Esophagus muscularis mucosa (tissue), 4 donors: Measurements from ENCODE around the gene OGFRL1. TPM values are rescaled to one million over a fixed set of nuclear protein-coding genes. Genes with fewer than 3 reads are reported as not detected.

Source experiments
- DNase-seq: peaks from one replicate; pipeline ENCODE4 v3.0.0-alpha.2; 2017; ENCODE audit errors: extremely low spot score
- H3K27ac ChIP-seq, 4 donors: fragments of 200-600 bp; sonication (generic); replicated peaks in 1 of 4; 1 replicate in 3 of 4; 2 replicates in 1 of 4; pipeline ENCODE4 v1.5.1; 2016 to 2019; ENCODE audit warnings: mild to moderate bottlenecking in 1 of 4
- H3K27me3 ChIP-seq, 4 donors: fragments of 200-600 bp; sonication (generic); one replicate each; pipeline versions ENCODE4 v1.5.1 to v1.6.0; 2016 to 2019
- H3K36me3 ChIP-seq, 4 donors: fragments of 200-600 bp; sonication (generic); one replicate each; pipeline ENCODE4 v1.5.1; 2016 to 2019
- H3K4me1 ChIP-seq, 4 donors: fragments of 200-600 bp; sonication (generic); one replicate each; pipeline ENCODE4 v1.5.1; 2016 to 2019
- H3K4me3 ChIP-seq, 4 donors: fragments of 200-600 bp; sonication (generic); 1 replicate in 2 of 4; 2 replicates in 2 of 4; pipeline ENCODE4 v1.5.1; 2016 to 2019; ENCODE audit warnings: mild to moderate bottlenecking in 4 of 4, moderate library complexity in 1 of 4
- H3K9me3 ChIP-seq, 4 donors: fragments of 200-600 bp; sonication (generic); 1 replicate in 3 of 4; 2 replicates in 1 of 4; pipeline ENCODE4 v1.5.1; 2016 to 2019
- EP300 ChIP-seq: sonication (generic); formaldehyde crosslinking; IDR thresholded peaks from one replicate; pipeline ENCODE4 v1.6.1; 2017; ENCODE audit warnings: antibody characterized with exemption
- POLR2A ChIP-seq: fragments of 450-650 bp; IDR thresholded peaks from one replicate; pipeline ENCODE4 v1.6.1; 2017; ENCODE audit warnings: antibody characterized with exemption, moderate library complexity, mild to moderate bottlenecking, low read depth
- POLR2AphosphoS5 ChIP-seq, 2 donors: sonication (generic); formaldehyde crosslinking; IDR thresholded peaks; one replicate each; pipeline ENCODE4 v1.6.1; 2017; ENCODE audit warnings: antibody characterized with exemption in 2 of 2
- WGBS: methylation state at CpG from one replicate; pipeline ENCODE4 v1.1.5; 2018; 5-methylcytosine and 5-hydroxymethylcytosine counted together
- intact Hi-C: fragments of 100-400 bp; cut with DNase I; formaldehyde crosslinking; loops from one replicate; pipeline ENCODE4 v1.15.1; 2023
- total RNA-seq, 4 donors: library from RNA; depleted of rRNA; stranded (reverse); fragments of >200 nt; gene quantifications; one replicate each; pipeline versions ENCODE4 v1.1.0 to v1.2.1, GENCODE V29; 2016
- TF ChIP-seq, protein P1 (sequence below), 3 experiments: fragments of 200-600 bp in 2 of 3; fragments of 450-650 bp in 1 of 3; sonication (generic) in 2 of 3; IDR thresholded peaks; one replicate each; pipeline ENCODE4 v1.5.1; 2017 to 2019; ENCODE audit warnings: antibody characterized with exemption in 3 of 3, mild to moderate bottlenecking in 2 of 3, moderate library complexity in 1 of 3

OGFRL1 gene
- total RNA-seq, 4 donors from 2014 or later, result 29.2 to 48.2 (median 40.8) TPM

- H3K4me3 ChIP-seq, result no peak overlapping the region
- 37% methylated on average over 1 of the region's 1 CpG for WGBS
- DNase-seq, result no peak
- no peaks in the 10 kb centered on the region for H3K36me3 ChIP-seq
- H3K9me3 ChIP-seq, result no peaks in the 10 kb centered on the region
- H3K27ac ChIP-seq, result no peak overlapping the region
- intact Hi-C loops, result no loop called here
- H3K4me1 ChIP-seq, result peaks cover 7 to 31% (median 12%) of the 10 kb centered on the region in 4 donors
- no peak for TF ChIP-seq EP300
- TF ChIP-seq POLR2AphosphoS5 (IDR thresholded peaks at IDR 0.05), result no peak
- TF ChIP-seq POLR2A, result no peak
- TF ChIP-seq, protein P1, sequence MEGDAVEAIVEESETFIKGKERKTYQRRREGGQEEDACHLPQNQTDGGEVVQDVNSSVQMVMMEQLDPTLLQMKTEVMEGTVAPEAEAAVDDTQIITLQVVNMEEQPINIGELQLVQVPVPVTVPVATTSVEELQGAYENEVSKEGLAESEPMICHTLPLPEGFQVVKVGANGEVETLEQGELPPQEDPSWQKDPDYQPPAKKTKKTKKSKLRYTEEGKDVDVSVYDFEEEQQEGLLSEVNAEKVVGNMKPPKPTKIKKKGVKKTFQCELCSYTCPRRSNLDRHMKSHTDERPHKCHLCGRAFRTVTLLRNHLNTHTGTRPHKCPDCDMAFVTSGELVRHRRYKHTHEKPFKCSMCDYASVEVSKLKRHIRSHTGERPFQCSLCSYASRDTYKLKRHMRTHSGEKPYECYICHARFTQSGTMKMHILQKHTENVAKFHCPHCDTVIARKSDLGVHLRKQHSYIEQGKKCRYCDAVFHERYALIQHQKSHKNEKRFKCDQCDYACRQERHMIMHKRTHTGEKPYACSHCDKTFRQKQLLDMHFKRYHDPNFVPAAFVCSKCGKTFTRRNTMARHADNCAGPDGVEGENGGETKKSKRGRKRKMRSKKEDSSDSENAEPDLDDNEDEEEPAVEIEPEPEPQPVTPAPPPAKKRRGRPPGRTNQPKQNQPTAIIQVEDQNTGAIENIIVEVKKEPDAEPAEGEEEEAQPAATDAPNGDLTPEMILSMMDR (IDR thresholded peaks at IDR 0.05), result no peak
- no peaks in the 10 kb centered on the region for H3K27me3 ChIP-seq
These were observed 21.6 kb downstream of the OGFRL1 start for GRCh38 chr6:71310261-71310660.

DNA sequence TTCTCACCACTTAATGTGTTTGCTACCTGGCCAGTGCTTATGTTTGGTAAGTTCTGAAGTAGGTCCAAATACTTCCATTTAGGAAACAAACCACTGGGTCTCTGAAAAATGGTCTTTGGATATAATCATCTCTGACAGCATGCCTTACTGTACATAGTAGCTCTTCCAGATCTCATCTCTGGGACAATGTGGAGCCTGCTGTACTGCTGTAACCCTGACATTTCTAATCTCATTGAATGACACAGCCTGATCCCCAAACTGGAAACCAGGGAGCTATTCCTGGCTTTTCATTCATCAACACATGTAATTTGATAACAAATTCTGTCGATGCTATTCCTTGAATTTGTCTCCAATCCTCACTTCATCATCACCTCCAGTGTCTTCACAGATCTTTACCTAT is 23.5 kb downstream of the OGFRL1 start:
- H3K27ac ChIP-seq, result no peak overlapping the region
- DNase-seq, result no peak
- intact Hi-C loops, result no loop called here
- no peak overlapping the region for H3K4me3 ChIP-seq
- H3K9me3 ChIP-seq, result peaks cover 0 to 5% (median 0%) of the 10 kb centered on the region in 4 donors
- H3K36me3 ChIP-seq, result no peaks in the 10 kb centered on the region
- H3K27me3 ChIP-seq, result no peaks in the 10 kb centered on the region
- TF ChIP-seq POLR2AphosphoS5 (IDR thresholded peaks at IDR 0.05), result no peak
- TF ChIP-seq, protein P1 (IDR thresholded peaks at IDR 0.05), result no peak
- TF ChIP-seq POLR2A, result no peak
- no peak for TF ChIP-seq EP300
- WGBS, result 64% methylated on average over 1 of the region's 1 CpG
- peaks cover 7 to 31% (median 12%) of the 10 kb centered on the region in 4 donors for H3K4me1 ChIP-seq

DNA sequence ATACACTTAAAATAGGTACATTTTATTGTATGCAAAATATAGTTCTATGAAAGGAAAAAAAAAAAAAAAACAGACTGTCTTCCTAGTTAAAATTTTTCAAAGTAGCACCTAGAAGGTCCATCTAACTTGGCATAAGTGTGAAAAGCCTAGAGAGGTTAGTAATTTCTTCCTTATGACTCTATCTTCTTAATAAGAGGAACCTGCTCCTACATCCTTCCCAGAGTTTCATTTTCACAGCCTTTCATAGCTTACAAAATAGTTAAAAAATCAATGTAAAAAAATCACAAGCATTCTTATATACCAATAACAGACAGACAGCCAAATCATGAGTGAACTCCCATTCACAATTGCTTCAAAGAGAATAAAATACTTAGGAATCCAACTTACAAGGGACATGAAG is 28.8 kb downstream of the OGFRL1 start:
- no peak overlapping the region for H3K27ac ChIP-seq
- H3K27me3 ChIP-seq, result no peaks in the 10 kb centered on the region
- peaks cover 7 to 16% (median 11%) of the 10 kb centered on the region in 4 donors for H3K4me1 ChIP-seq
- TF ChIP-seq, protein P1 (IDR thresholded peaks at IDR 0.05), result no peak
- TF ChIP-seq POLR2A, result no peak
- TF ChIP-seq EP300, result no peak
- TF ChIP-seq POLR2AphosphoS5 (IDR thresholded peaks at IDR 0.05), result no peak
- intact Hi-C loops, result no loop called here
- peaks cover 0 to 5% (median 0%) of the 10 kb centered on the region in 4 donors for H3K9me3 ChIP-seq
- H3K4me3 ChIP-seq, result no peak overlapping the region
- DNase-seq, result no peak
- no peaks in the 10 kb centered on the region for H3K36me3 ChIP-seq

GRCh38 chr6:71320041-71320440 is 31.4 kb downstream of the OGFRL1 start:
- H3K27ac ChIP-seq, result no peak overlapping the region
- WGBS, result 97% methylated on average over 2 of the region's 2 CpGs

More at GRCh38 chr6:71320041-71320440, 31.4 kb downstream of the OGFRL1 start:
- H3K4me1 ChIP-seq, result peaks cover 0 to 9% (median 3%) of the 10 kb centered on the region in 4 donors
- intact Hi-C loops, result no loop called here
- TF ChIP-seq EP300 (no peak), POLR2AphosphoS5 (IDR thresholded peaks at IDR 0.05) (no peak), POLR2A (no peak)
- TF ChIP-seq, protein P1 (IDR thresholded peaks at IDR 0.05), result no peak
- no peak for DNase-seq
- no peaks in the 10 kb centered on the region for H3K36me3 ChIP-seq
- H3K9me3 ChIP-seq, result peaks cover 0 to 5% (median 0%) of the 10 kb centered on the region in 4 donors
- no peaks in the 10 kb centered on the region for H3K27me3 ChIP-seq
- H3K4me3 ChIP-seq, result no peak overlapping the region
